HEK293T (cell line): Measurements from ENCODE around the gene ZXDC.

ENCODE experiments used
- CTCF ChIA-PET: fragments of 350-600 bp; formaldehyde crosslinking; extraction: SDS; loops from one replicate; lab custom pipeline; 2021; ENCODE audit warnings: antibody characterized with exemption, inconsistent platforms; lab: Yijun Ruan, JAX
- POLR2A ChIA-PET: fragments of 350-600 bp; formaldehyde crosslinking; extraction: SDS; loops from one replicate; lab custom pipeline; 2020; ENCODE audit warnings: antibody characterized with exemption, inconsistent platforms; lab: Yijun Ruan, JAX
- DNase-seq: peaks from one replicate; pipeline ENCODE4 v3.0.0; 2012; ENCODE audit warnings: mixed read lengths; ENCODE audit errors: extremely low spot score
- ARNT ChIP-seq: fragments of 450-650 bp; IDR thresholded peaks from 2 replicates; pipeline ENCODE4 v1.6.1; 2017; ENCODE audit warnings: mild to moderate bottlenecking
- BHLHE40 ChIP-seq: fragments of 450-650 bp; IDR thresholded peaks from 2 replicates; pipeline ENCODE4 v1.6.1; 2016; ENCODE audit warnings: mild to moderate bottlenecking, moderate library complexity, borderline replicate concordance
- CTBP1 ChIP-seq: fragments of 450-650 bp; IDR thresholded peaks from 2 replicates; pipeline ENCODE4 v1.6.1; 2016; ENCODE audit warnings: borderline replicate concordance
- ELF4 ChIP-seq: fragments of 450-650 bp; IDR thresholded peaks from 2 replicates; pipeline ENCODE4 v1.6.1; 2017; ENCODE audit warnings: antibody characterized with exemption
- FOXA1 ChIP-seq: fragments of 450-650 bp; IDR thresholded peaks from 2 replicates; pipeline ENCODE4 v1.6.1; 2016; ENCODE audit warnings: mild to moderate bottlenecking
- FOXK2 ChIP-seq: fragments of 450-650 bp; IDR thresholded peaks from 2 replicates; pipeline ENCODE4 v1.6.1; 2016; ENCODE audit warnings: mild to moderate bottlenecking
- FOXM1 ChIP-seq: fragments of 450-650 bp; IDR thresholded peaks from 2 replicates; pipeline ENCODE4 v1.6.1; 2017; ENCODE audit warnings: mild to moderate bottlenecking, borderline replicate concordance
- HDGF ChIP-seq: fragments of 450-650 bp; IDR thresholded peaks from 2 replicates; pipeline ENCODE4 v1.6.1; 2017; ENCODE audit warnings: antibody characterized with exemption, borderline replicate concordance
- L3MBTL2 ChIP-seq: fragments of 450-650 bp; conservative IDR thresholded peaks from 2 replicates; pipeline ENCODE4 v1.6.1; 2016; ENCODE audit warnings: mild to moderate bottlenecking
- LEF1 ChIP-seq: fragments of 450-650 bp; IDR thresholded peaks from 2 replicates; pipeline ENCODE4 v1.6.1; 2017; ENCODE audit warnings: mild to moderate bottlenecking, borderline replicate concordance
- NFRKB ChIP-seq: fragments of 450-650 bp; IDR thresholded peaks from 2 replicates; pipeline ENCODE4 v1.6.1; 2016; ENCODE audit warnings: mild to moderate bottlenecking, moderate library complexity
- SP1 ChIP-seq: fragments of 450-650 bp; IDR thresholded peaks from 2 replicates; pipeline ENCODE4 v1.6.1; 2017
- SUZ12 ChIP-seq: fragments of 450-650 bp; IDR thresholded peaks from 2 replicates; pipeline ENCODE4 v1.6.1; 2016; ENCODE audit warnings: mild to moderate bottlenecking
- TARDBP ChIP-seq: fragments of 450-650 bp; IDR thresholded peaks from 2 replicates; pipeline ENCODE4 v1.6.1; 2016
- ZNF384 ChIP-seq: fragments of 450-650 bp; IDR thresholded peaks from 2 replicates; pipeline ENCODE4 v1.6.1; 2016
- TF ChIP-seq, protein P1 (sequence below): fragments of 450-650 bp; IDR thresholded peaks from 2 replicates; pipeline ENCODE4 v1.6.1; 2016

Gene ZXDC

DNA sequence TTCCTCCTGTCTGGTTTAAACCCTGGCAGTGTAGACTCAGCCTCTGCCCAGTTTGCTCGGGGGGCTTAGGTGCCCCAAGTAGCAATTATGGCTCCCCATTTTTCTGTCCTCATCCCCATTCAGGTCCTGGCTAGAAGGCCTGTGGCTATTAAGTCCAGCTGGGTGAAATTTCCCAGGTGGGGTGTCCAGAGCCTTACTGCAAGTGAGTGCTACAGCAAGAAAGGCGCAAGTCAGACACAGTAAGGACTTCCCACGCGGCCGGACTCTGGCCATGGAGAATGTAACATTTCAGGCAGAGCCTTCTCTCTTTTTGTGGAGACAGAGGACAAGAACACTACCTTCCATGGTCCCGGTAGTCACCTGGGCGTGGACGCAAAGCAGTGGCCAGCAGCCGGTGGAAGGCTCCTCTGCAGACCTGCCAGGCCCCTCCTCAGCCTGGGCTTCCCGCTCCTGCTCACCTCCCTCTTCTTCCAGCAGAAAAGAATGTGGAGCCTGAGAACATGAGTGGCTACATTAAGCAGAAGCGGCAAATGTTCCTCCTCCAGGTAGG lies 57.6 kb downstream of the ZXDC start:
- no peak for DNase-seq
- CTCF ChIA-PET = no interaction called here
- no peak for TF ChIP-seq HDGF
- TF ChIP-seq ELF4 = no peak
- no peak for TF ChIP-seq FOXK2
- TF ChIP-seq ARNT = no peak
- TF ChIP-seq, protein P1, sequence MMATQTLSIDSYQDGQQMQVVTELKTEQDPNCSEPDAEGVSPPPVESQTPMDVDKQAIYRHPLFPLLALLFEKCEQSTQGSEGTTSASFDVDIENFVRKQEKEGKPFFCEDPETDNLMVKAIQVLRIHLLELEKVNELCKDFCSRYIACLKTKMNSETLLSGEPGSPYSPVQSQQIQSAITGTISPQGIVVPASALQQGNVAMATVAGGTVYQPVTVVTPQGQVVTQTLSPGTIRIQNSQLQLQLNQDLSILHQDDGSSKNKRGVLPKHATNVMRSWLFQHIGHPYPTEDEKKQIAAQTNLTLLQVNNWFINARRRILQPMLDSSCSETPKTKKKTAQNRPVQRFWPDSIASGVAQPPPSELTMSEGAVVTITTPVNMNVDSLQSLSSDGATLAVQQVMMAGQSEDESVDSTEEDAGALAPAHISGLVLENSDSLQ = no peak
- no peak for TF ChIP-seq FOXA1
- no peak for TF ChIP-seq SUZ12
- TF ChIP-seq SP1 = no peak
- TF ChIP-seq TARDBP = no peak
- no peak for TF ChIP-seq CTBP1
- no peak for TF ChIP-seq BHLHE40
- no peak for TF ChIP-seq ZNF384
- TF ChIP-seq NFRKB = no peak
- no peak for TF ChIP-seq L3MBTL2
- TF ChIP-seq LEF1 = no peak
- TF ChIP-seq FOXM1 = no peak
- POLR2A ChIA-PET = no interaction called here

DNA sequence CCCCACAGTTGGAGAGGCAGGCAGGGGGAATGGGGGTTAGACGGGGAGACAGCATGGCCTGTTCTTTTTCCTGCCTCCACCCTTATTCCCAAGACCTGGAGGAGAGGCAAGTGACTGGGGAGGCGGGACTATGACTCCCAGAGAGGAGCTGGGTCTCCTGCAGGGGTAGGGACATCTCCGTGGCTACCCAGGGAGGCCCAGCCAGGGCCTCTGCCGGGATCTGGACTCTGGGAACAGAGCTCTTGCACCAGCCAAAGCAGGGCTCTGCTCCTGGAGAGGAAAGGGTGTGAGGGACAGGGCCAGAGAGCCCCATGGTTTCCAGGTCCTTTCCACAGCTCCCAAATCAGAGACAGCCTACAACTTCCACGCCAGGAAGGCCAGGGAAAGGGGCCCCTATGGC lies 58.2 kb downstream of the ZXDC start:
- TF ChIP-seq SP1 = no peak
- no peak for TF ChIP-seq L3MBTL2
- no peak for TF ChIP-seq CTBP1
- TF ChIP-seq ZNF384 = no peak
- TF ChIP-seq FOXA1 = no peak
- TF ChIP-seq, protein P1 = no peak
- TF ChIP-seq BHLHE40 = no peak
- TF ChIP-seq TARDBP = no peak
- no peak for TF ChIP-seq FOXM1
- no peak for TF ChIP-seq SUZ12
- no peak for TF ChIP-seq HDGF
- TF ChIP-seq FOXK2 = no peak
- TF ChIP-seq ARNT = no peak
- no peak for TF ChIP-seq LEF1
- no peak for TF ChIP-seq ELF4
- no peak for TF ChIP-seq NFRKB
- no peak for DNase-seq
- POLR2A ChIA-PET = no interaction called here
- CTCF ChIA-PET = no interaction called here

DNA sequence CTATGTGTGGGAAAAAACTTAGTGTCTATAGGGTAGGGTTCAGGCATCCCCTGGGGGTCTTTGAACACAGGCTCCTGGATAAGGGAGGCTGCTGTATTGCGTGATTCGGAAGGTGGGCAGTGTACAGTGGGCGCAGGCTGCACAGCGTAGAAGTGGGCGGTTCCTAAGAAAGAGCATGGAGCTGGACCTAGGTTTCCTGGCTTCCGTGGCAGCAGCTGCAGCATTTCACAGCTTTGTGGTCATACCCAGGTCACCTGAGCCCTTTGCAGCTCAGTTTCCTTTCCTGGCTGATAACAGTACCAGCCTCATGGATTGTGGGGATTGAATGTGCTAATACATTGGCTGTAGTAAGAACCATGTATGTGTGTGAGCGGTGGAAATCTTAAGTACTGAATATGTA lies 58.7 kb downstream of the ZXDC start:
- ChIA-PET POLR2A (no interaction called here), CTCF (no interaction called here)
- no peak for TF ChIP-seq CTBP1
- TF ChIP-seq HDGF = no peak
- no peak for TF ChIP-seq L3MBTL2
- TF ChIP-seq LEF1 = no peak
- no peak for TF ChIP-seq BHLHE40
- no peak for TF ChIP-seq FOXM1
- no peak for TF ChIP-seq ARNT
- no peak for TF ChIP-seq FOXK2
- TF ChIP-seq, protein P1 = no peak
- no peak for TF ChIP-seq SUZ12
- no peak for TF ChIP-seq FOXA1
- TF ChIP-seq NFRKB = no peak
- no peak for TF ChIP-seq ZNF384
- no peak for DNase-seq

DNA sequence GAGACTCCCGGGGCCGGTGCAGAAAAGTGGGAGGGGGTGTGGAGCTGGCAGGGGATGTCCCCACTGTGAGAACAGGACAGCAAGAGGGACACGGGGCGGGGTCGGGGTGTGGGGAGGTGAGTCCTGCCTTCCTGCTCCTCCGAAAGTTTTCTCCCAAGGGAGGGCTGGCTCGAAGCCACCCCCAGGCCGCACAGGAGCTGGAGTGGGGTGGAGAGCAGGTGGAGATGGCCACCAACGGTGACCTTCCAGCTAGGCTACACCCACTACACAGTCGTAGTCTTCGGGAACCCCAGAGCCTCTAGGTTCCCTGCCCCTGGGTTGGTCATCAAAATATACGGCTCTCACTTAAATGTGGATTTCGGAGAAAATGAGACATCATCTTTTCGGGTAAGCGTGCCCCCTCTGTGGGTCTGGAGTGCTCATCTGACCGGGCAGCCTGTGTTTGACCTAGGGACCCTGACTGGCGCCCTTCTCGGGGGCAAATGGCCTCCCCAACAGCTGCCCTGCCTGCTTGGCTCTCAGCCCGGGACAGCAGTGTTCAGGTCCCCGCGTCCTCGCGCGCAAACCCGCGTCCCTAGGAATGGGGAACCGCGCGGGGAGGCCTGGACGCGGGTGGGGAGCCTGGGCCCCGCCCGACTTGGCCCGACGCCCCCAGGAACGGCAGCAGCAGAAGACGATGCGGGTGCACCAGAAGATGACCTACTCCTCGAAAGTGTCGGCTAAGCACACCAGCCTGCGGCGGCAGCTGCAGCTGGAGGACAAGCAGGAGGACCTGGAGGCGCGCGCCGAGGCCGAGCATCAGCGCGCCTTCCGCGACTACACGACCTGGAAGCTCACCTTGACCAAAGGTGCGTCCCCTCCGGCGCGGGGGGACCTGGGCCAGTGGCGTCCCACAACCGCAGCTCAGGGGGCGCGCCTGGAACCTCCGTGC lies 59.8 kb downstream of the ZXDC start:
- ChIA-PET POLR2A (no interaction called here), CTCF (no interaction called here)

DNA sequence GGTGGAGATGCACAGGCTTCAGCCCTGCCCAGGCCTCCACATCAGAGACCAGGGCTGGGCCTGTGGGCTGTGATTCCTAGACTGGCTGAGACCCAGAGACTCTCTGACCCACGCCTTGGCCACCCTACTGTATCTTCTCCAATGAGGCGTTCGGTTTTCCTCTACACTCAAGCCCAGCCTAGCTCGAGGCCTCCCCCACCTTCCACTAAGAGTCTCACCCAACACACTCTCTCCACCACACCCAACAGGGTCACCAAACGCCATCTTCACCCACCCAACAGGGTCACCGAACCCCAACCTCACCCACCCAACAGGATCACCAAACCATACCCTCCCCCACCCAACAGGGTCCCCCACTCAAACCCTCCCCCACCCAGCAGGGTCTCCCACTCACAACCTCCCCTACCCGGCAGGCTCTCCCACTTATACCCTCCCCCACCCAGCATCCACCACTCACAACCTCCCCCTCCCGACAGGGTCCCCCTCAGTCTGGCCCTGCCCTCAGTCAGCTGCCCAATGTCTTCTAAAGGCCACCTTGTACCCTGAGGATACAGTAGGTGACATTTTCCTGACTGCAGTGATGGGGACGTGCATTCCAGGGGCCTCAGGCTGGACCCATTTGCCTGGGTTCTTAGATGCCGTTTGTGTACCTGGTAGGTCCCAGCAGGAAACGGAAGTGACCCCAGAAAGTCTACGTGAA lies 60.6 kb downstream of the ZXDC start:
- CTCF ChIA-PET = no interaction called here

More for the DNA sequence above, 59.8 kb downstream of the ZXDC start:
- no peak for TF ChIP-seq FOXA1
- no peak for TF ChIP-seq L3MBTL2
- TF ChIP-seq, protein P1 = no peak
- TF ChIP-seq ARNT = no peak
- TF ChIP-seq TARDBP = no peak
- no peak for TF ChIP-seq CTBP1
- DNase-seq = no peak

More for the DNA sequence above, 60.6 kb downstream of the ZXDC start:
- TF ChIP-seq TARDBP (no peak), SP1 (no peak)
- POLR2A ChIA-PET = no interaction called here
- DNase-seq = no peak
